ENCODE measurements around the gene ANOS1. TPM values are rescaled to one million over a fixed set of nuclear protein-coding genes. Genes with fewer than 3 reads are reported as not detected.

Gene ANOS1
- polyA plus RNA-seq, 1 of the 3 experiments (the other 2 are of a cell fraction) = under 0.01 TPM

DNA sequence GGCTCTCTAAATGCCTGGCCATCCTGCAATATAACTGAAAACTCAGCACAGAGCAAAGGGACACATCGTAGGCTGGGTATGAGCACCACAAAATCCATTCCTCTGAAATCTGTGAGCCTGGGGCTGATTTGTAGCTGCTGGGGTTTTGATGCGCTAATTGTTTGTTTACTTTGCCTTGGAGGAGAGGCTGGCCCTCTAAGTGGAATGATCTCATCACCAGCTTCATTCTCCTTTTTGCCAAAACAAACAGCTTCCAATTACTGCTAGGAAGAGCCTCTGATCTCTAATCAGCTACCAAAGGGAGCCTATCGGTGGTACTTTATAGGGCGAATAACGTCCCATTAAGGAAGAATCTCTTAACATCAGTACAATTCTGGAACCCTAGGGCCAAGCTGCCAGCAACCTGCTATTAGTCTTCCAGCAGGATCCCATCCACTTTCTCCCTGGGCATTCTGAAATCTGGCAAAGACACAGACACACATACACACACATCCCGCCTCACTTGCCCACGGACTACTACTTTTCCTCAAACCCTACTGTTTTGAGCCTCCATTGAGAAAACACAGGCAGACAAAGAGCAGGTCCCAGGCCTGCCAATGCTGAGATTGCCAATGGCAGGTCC, 5.8 kb downstream of the ANOS1 start (continued):
- TF ChIP-seq, protein P1, sequence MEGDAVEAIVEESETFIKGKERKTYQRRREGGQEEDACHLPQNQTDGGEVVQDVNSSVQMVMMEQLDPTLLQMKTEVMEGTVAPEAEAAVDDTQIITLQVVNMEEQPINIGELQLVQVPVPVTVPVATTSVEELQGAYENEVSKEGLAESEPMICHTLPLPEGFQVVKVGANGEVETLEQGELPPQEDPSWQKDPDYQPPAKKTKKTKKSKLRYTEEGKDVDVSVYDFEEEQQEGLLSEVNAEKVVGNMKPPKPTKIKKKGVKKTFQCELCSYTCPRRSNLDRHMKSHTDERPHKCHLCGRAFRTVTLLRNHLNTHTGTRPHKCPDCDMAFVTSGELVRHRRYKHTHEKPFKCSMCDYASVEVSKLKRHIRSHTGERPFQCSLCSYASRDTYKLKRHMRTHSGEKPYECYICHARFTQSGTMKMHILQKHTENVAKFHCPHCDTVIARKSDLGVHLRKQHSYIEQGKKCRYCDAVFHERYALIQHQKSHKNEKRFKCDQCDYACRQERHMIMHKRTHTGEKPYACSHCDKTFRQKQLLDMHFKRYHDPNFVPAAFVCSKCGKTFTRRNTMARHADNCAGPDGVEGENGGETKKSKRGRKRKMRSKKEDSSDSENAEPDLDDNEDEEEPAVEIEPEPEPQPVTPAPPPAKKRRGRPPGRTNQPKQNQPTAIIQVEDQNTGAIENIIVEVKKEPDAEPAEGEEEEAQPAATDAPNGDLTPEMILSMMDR (IDR thresholded peaks at IDR 0.05) = no peak
- TF ChIP-seq, protein P2, sequence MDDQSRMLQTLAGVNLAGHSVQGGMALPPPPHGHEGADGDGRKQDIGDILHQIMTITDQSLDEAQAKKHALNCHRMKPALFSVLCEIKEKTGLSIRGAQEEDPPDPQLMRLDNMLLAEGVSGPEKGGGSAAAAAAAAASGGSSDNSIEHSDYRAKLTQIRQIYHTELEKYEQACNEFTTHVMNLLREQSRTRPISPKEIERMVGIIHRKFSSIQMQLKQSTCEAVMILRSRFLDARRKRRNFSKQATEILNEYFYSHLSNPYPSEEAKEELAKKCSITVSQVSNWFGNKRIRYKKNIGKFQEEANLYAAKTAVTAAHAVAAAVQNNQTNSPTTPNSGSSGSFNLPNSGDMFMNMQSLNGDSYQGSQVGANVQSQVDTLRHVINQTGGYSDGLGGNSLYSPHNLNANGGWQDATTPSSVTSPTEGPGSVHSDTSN (IDR thresholded peaks at IDR 0.05) = no peak
- TF ChIP-seq NRF1 (IDR thresholded peaks at IDR 0.05; ENCODE audit: low read depth, low read length) = no peak
- TF ChIP-seq, protein P3, sequence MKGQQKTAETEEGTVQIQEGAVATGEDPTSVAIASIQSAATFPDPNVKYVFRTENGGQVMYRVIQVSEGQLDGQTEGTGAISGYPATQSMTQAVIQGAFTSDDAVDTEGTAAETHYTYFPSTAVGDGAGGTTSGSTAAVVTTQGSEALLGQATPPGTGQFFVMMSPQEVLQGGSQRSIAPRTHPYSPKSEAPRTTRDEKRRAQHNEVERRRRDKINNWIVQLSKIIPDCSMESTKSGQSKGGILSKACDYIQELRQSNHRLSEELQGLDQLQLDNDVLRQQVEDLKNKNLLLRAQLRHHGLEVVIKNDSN (IDR thresholded peaks at IDR 0.05; ENCODE audit: borderline replicate concordance, low read depth) = no peak

DNA sequence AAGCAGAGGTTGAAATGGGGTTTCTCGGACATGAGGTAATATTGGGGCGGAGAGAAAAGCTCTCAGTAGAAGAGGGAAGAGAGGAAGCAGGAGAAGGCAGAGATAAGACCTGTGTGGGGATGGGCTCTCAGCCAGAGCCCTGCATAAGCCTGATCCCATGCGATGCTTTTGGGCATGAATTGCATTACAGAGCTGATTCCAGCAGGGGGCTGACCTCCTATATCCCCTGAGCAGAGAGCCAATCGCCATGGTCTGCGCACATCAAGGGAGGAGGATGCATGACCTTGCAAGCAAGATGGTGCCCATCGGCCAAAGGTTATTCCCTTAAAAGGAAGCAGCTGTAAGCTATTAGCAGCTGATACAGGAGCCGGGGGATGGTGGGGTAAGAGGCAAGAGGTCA, 7.6 kb downstream of the ANOS1 start:
- Histone ChIP-seq H3F3A (replicated peaks; ENCODE audit: insufficient read depth) (no peaks in the 10 kb centered on the region), H3K9me2 (no peaks in the 10 kb centered on the region), H3K4me3 (ENCODE audit: low read depth in 2 of 2, low read length in 1 of 2) (no peak overlapping the region), H3K27ac (ENCODE audit: low read depth in 2 of 2, low read length in 1 of 2) (no peak overlapping the region), H3K36me3 (replicated peaks in 1 of 2; ENCODE audit: control insufficient read depth in 1 of 2, insufficient read depth in 2 of 2, low read length in 1 of 2) (no peaks in the 10 kb centered on the region), H2AFZ (ENCODE audit: low read depth) (no peak overlapping the region), H3K9me3 (no peaks in the 10 kb centered on the region), H4K20me1 (ENCODE audit: insufficient read depth) (no peaks in the 10 kb centered on the region), H3K9ac (no peak overlapping the region), H3K79me2 (ENCODE audit: insufficient read depth) (no peaks in the 10 kb centered on the region), H3K27me3 (ENCODE audit: insufficient read depth) (no peaks in the 10 kb centered on the region), H3K4me1 (ENCODE audit: control insufficient read depth in 1 of 2, insufficient read depth in 2 of 2, low read depth in 1 of 2, low read length in 1 of 2) (no peaks in the 10 kb centered on the region), H3K4me2 (no peak overlapping the region)
- 16% methylated on average over 7 of the region's 7 CpGs for WGBS (ENCODE audit: low lambda C conversion rate)
- ChIA-PET POLR2A (interaction anchor here (0.6 kb wide), 1 partner anchor 234 kb away, joined by 5 read pairs; no protein-coding TSS in a partner anchor), CTCF (interaction anchor here (1.1 to 2.6 kb wide), 3 partner anchors 9 to 18 kb away, joined by 3 to 16 read pairs (median 4); no protein-coding TSS in a partner anchor)
- peak; percentile 34 for DNase-seq
- TF ChIP-seq, protein P1 (IDR thresholded peaks at IDR 0.05) = peak; percentile 21
- TF ChIP-seq, protein P2 (IDR thresholded peaks at IDR 0.05) = no peak
